ENCODE data around the gene CEND1.
A peak's percentile ranks its signal among the peaks of the same experiment; 100 is the strongest.

Gene CEND1

DNA sequence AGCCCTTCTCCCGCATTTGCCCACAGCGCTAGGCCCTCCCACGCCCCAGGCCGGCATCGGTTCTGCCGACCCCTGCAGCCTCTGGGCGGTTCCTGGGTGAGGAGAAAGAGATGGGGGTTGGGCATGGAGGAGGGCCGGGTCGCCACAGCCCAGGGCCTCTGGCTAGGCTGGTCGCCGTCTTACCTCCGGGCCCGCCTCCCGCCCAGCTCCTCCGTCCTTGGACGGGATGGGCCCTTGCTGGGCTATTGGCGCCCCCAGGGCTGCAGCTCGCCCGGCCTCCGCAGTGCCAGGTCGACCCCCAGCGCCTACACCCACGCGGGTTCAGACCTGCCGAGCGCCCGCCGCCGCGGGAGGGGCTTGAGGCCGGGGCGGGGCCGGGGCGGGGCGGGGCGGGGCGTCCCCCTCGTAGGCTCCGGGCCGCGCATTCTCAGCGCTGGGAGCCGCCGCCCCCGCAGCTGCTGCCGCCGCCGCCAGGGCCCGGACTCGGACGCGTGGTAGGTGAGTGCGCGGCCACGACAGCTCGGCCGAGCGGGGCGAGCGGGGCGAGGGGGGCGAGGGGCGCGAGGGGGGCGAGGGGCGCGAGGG is 42.7 kb upstream of the CEND1 start, which contains the start of gene CD151:
TSS of gene CD151 (plus strand) at position 424 of the 585 bp plus-strand sequence. CDS start 3,118 bp downstream, outside the sequence.
- peak within 1 kb of the TSS; percentile 73 for H3K4me3 ChIP-seq (ENCODE audit: low read depth, low read length)
- in situ Hi-C loops (cut with HindIII; ENCODE audit: low pct_ligation_motif_present, low sequenced_read_pairs) = no loop called here
- H3K36me3 ChIP-seq (replicated peaks) = peaks cover 15% of the 10 kb centered on the region
- TF ChIP-seq CTCF (IDR thresholded peaks at IDR 0.05; ENCODE audit: low read depth, low read length, missing control alignments) = no peak
- no peaks in the 10 kb centered on the region for H3K27me3 ChIP-seq (replicated peaks)
- H3K27ac ChIP-seq = peak within 1 kb of the TSS; percentile 73
- no peak for DNase-seq

GRCh38 chr11:831961-832528 is 42.2 kb upstream of the CEND1 start:
- H3K27ac ChIP-seq = no peak overlapping the region
- no peak for TF ChIP-seq CTCF (IDR thresholded peaks at IDR 0.05; ENCODE audit: low read depth, low read length, missing control alignments)
- in situ Hi-C loops (cut with HindIII; ENCODE audit: low pct_ligation_motif_present, low sequenced_read_pairs) = no loop called here

DNA sequence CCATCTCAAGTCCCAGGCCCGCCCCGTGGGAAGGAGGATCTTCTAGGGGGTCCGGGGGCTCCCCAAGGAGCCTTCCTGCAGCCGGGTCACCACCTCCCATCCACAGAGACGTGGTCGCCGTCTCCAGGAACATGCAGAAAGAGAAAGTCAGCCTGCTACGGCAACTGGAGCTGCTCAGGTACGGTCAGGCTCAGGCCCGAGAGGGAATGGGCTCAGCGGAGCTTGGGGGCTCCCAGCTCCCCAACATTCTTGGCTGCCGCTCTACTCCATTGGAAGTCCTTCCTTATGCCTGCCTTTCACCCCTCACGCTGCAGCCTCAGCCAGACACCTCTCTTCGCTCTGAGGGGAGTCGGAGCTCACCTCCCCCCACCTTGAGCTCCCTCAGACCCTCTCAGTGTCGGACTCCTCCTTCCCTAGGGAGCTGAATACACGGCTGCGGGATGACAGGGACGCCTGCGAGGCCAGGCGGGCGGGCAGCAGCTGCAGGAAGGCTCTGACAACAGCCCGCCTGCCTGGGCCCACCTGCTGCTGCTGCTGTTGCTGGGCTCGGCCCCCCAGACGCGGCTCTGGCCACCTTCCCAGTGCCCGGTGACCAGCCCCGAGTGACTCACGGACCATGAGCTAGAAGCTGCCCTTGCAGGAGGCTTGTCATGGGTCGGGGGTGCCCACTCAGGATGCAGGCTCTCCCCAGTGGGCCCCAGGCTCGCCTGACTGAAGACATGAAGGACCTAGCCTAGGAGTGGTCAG is 41.4 kb upstream of the CEND1 start:
- Histone ChIP-seq H3K27me3 (replicated peaks) (no peaks in the 10 kb centered on the region), H3K4me3 (ENCODE audit: low read depth, low read length) (no peak overlapping the region), H3K27ac (no peak overlapping the region), H3K36me3 (replicated peaks) (peaks cover 2% of the 10 kb centered on the region)
- in situ Hi-C loops (cut with HindIII; ENCODE audit: low pct_ligation_motif_present, low sequenced_read_pairs) = no loop called here
- no peak for TF ChIP-seq CTCF (IDR thresholded peaks at IDR 0.05; ENCODE audit: low read depth, low read length, missing control alignments)
- DNase-seq = no peak

More at GRCh38 chr11:831961-832528, 42.2 kb upstream of the CEND1 start:
- DNase-seq = no peak
- H3K27me3 ChIP-seq (replicated peaks) = no peaks in the 10 kb centered on the region
- H3K36me3 ChIP-seq (replicated peaks) = peaks cover 10% of the 10 kb centered on the region
- peak overlapping the region; percentile 48 for H3K4me3 ChIP-seq (ENCODE audit: low read depth, low read length)

DNA sequence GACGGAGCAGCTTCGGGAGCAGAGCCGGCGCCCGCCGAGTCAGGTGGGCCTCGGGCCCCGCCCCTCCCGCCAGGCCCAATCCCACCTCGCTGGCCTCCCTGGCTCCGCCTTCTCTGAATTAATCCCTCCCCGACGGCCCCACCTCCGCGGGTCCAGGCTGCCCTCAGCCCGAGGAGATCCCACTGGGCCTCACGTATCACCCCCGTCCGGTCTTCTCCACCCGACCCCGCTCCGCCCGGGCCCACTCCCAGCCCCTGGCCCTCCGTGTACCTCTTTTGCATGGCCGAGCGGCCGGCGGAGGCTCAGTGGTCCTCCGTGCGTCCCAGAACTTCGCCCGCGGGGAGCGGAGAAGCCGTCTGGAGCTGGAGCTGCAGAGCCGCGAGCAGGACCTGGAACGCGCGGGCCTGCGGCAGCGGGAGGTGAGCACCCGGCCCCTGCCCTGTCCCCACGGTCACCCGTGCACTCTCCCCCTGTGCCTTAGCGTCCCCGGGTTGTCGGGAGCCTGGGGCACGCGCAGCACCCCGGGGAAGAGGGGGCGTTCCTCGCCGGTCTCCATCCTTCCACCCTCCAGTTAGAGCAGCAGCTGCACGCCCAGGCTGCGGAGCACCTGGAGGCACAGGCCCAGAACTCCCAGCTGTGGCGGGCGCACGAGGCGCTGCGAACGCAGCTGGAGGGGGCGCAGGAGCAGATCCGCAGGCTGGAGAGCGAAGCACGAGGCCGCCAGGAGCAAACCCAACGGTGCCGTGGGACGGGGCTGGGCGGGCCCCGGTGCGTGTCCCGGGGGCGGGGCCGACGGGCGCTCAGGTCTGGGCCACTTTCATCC is 40.6 kb upstream of the CEND1 start:
- no peak for TF ChIP-seq CTCF (IDR thresholded peaks at IDR 0.05; ENCODE audit: low read depth, low read length, missing control alignments)
- Histone ChIP-seq H3K4me3 (ENCODE audit: low read depth, low read length) (peak overlapping the region; percentile 42), H3K27me3 (replicated peaks) (no peaks in the 10 kb centered on the region), H3K36me3 (replicated peaks) (peaks cover 2% of the 10 kb centered on the region), H3K27ac (no peak overlapping the region)
- peak; percentile 51 for DNase-seq
- in situ Hi-C loops (cut with HindIII; ENCODE audit: low pct_ligation_motif_present, low sequenced_read_pairs) = no loop called here

- no peak for DNase-seq
- no peak for TF ChIP-seq CTCF (IDR thresholded peaks at IDR 0.05; ENCODE audit: low read depth, low read length, missing control alignments)
- H3K36me3 ChIP-seq (replicated peaks) = peaks cover 7% of the 10 kb centered on the region
- no peaks in the 10 kb centered on the region for H3K27me3 ChIP-seq (replicated peaks)
- in situ Hi-C loops (cut with HindIII; ENCODE audit: low pct_ligation_motif_present, low sequenced_read_pairs) = no loop called here
- H3K4me3 ChIP-seq (ENCODE audit: low read depth, low read length) = peak overlapping the region; percentile 42
- H3K27ac ChIP-seq = no peak overlapping the region
Observed at GRCh38 chr11:829847-830294, 40.0 kb upstream of the CEND1 start.

Data from brain microvascular endothelial cell (primary cell).